IMR-90 (cell line): Measurements from ENCODE around the gene RPL19.

Experiments used
- CHD1 ChIP-seq: IDR thresholded peaks from 2 replicates; pipeline ENCODE4 v1.6.1; 2012; ENCODE audit warnings: low read depth, low read length, improper control_type of control experiment
- CTCF ChIP-seq: conservative IDR thresholded peaks from 2 replicates; pipeline ENCODE4 v1.5.1; 2012; ENCODE audit warnings: mild to moderate bottlenecking, low read depth, low read length, improper control_type of control experiment
- FOS ChIP-seq: fragments of 150-350 bp; IDR thresholded peaks from 2 replicates; pipeline ENCODE4 v1.6.1; 2016; ENCODE audit warnings: low read depth, low read length
- MAFK ChIP-seq: IDR thresholded peaks from 2 replicates; pipeline ENCODE4 v1.6.1; 2012; ENCODE audit warnings: low read depth, low read length, improper control_type of control experiment
- MAZ ChIP-seq: IDR thresholded peaks from 2 replicates; pipeline ENCODE4 v1.6.1; 2012; ENCODE audit warnings: low read depth, mild to moderate bottlenecking, low read length, improper control_type of control experiment, moderate library complexity, borderline replicate concordance
- POLR2A ChIP-seq: IDR thresholded peaks from 2 replicates; pipeline ENCODE4 v1.6.1; 2012; ENCODE audit warnings: mild to moderate bottlenecking, low read depth, low read length
- RAD21 ChIP-seq: IDR thresholded peaks from 2 replicates; pipeline ENCODE4 v1.6.1; 2012; ENCODE audit warnings: low read length, improper control_type of control experiment
- RCOR1 ChIP-seq: IDR thresholded peaks from 2 replicates; pipeline ENCODE4 v1.6.1; 2012; ENCODE audit warnings: mild to moderate bottlenecking, low read length, improper control_type of control experiment; ENCODE audit not compliant: insufficient replicate concordance
- RFX5 ChIP-seq: IDR thresholded peaks from 2 replicates; pipeline ENCODE4 v1.8.0; 2012; ENCODE audit warnings: low read depth, mild to moderate bottlenecking, low read length, moderate library complexity
- SMC3 ChIP-seq: fragments of 150-350 bp; IDR thresholded peaks from 2 replicates; pipeline ENCODE4 v1.6.1; 2016; ENCODE audit warnings: low read depth, mild to moderate bottlenecking, antibody characterized with exemption, low read length, moderate library complexity
- USF2 ChIP-seq: fragments of 150-350 bp; IDR thresholded peaks from 2 replicates; pipeline ENCODE4 v1.6.1; 2017; ENCODE audit warnings: mild to moderate bottlenecking, antibody characterized with exemption, low read length, low read depth

- TF ChIP-seq RAD21 (no peak), CTCF (no peak), CHD1 (no peak), FOS (no peak), RCOR1 (no peak), POLR2A (no peak), USF2 (no peak), SMC3 (no peak), RFX5 (no peak), MAZ (no peak), MAFK (no peak)
Observed at GRCh38 chr17:39237586-39237985, 37.5 kb downstream of the RPL19 start.
